ENCODE results near the gene NSUN4.

- TF ChIP-seq EZH2 (IDR thresholded peaks at IDR 0.05) (no peak), POLR2AphosphoS5 (IDR thresholded peaks at IDR 0.05; ENCODE audit: borderline replicate concordance, low read depth, low read length) (no peak)
Measured at GRCh38 chr1:46303872-46304326, 36.7 kb upstream of the NSUN4 start.
